ENCODE measurements around the gene COPS6.

COPS6 gene

GRCh38 chr7:100079024-100079560 is 9.7 kb upstream of the COPS6 start:
- no peak for DNase-seq (ENCODE audit: low read depth in 2 of 2)

- no peak for DNase-seq (ENCODE audit: low read depth in 2 of 2)
Observed at GRCh38 chr7:100080907-100081534, 7.7 kb upstream of the COPS6 start.

GRCh38 chr7:100081535-100082102 is 7.2 kb upstream of the COPS6 start, which contains the start of gene ZNF3:
TSS of gene ZNF3 (minus strand) at chr7:100081723. CDS start at chr7:100077357, 4,366 bp downstream.
- DNase-seq (ENCODE audit: low read depth in 2 of 2), result peak; percentile 97 to 98

GRCh38 chr7:100082978-100083377 is 5.8 kb upstream of the COPS6 start:
- no peak for DNase-seq (ENCODE audit: low read depth in 2 of 2)

- DNase-seq (ENCODE audit: low read depth in 2 of 2), result no peak
Observed at GRCh38 chr7:100085515-100085914, 3.3 kb upstream of the COPS6 start.

- no peak for DNase-seq (ENCODE audit: low read depth in 2 of 2)
Observed at GRCh38 chr7:100087055-100087750, 1.6 kb upstream of the COPS6 start.

GRCh38 chr7:100088095-100088620 is 611 bp upstream of the COPS6 start:
- no peak for DNase-seq (ENCODE audit: low read depth in 2 of 2)

- DNase-seq (ENCODE audit: low read depth in 2 of 2), result no peak
Observed at GRCh38 chr7:100089458-100090196, 858 bp downstream of the COPS6 start.

GRCh38 chr7:100090527-100091410 is 2.0 kb downstream of the COPS6 start:
- DNase-seq (ENCODE audit: low read depth in 2 of 2), result no peak

GRCh38 chr7:100091411-100092181 is 2.8 kb downstream of the COPS6 start:
- no peak for DNase-seq (ENCODE audit: low read depth in 2 of 2)

- no peak for DNase-seq (ENCODE audit: low read depth in 2 of 2)
Observed at GRCh38 chr7:100093054-100093453, 4.3 kb downstream of the COPS6 start.

GRCh38 chr7:100093498-100093897 is 4.7 kb downstream of the COPS6 start:
- DNase-seq (ENCODE audit: low read depth in 2 of 2), result no peak

GRCh38 chr7:100093925-100094486 is 5.2 kb downstream of the COPS6 start:
- no peak for DNase-seq (ENCODE audit: low read depth in 2 of 2)

GRCh38 chr7:100095289-100095688 is 6.5 kb downstream of the COPS6 start:
- DNase-seq (ENCODE audit: low read depth in 2 of 2), result no peak

GRCh38 chr7:100095704-100096103 is 6.9 kb downstream of the COPS6 start:
- no peak for DNase-seq (ENCODE audit: low read depth in 2 of 2)

GRCh38 chr7:100098913-100099312 is 10.1 kb downstream of the COPS6 start:
- DNase-seq (ENCODE audit: low read depth in 2 of 2), result no peak

- no peak for DNase-seq (ENCODE audit: low read depth in 2 of 2)
Observed at GRCh38 chr7:100099452-100099851, 10.7 kb downstream of the COPS6 start.

GRCh38 chr7:100100420-100101015 is 11.7 kb downstream of the COPS6 start:
- peak; percentile 77 to 85 for DNase-seq (ENCODE audit: low read depth in 2 of 2)
